Activated CD4-positive, alpha-beta T cell treated with anti-CD3 and anti-CD28 coated beads, Interleukin-2, amount 50 U/mL, for 16 hours (primary cell): ENCODE data around the gene BRD7.

Source experiments
- DNase-seq: peaks from one replicate; pipeline ENCODE4 v3.0.0-alpha.2; 2020

Gene BRD7

DNA sequence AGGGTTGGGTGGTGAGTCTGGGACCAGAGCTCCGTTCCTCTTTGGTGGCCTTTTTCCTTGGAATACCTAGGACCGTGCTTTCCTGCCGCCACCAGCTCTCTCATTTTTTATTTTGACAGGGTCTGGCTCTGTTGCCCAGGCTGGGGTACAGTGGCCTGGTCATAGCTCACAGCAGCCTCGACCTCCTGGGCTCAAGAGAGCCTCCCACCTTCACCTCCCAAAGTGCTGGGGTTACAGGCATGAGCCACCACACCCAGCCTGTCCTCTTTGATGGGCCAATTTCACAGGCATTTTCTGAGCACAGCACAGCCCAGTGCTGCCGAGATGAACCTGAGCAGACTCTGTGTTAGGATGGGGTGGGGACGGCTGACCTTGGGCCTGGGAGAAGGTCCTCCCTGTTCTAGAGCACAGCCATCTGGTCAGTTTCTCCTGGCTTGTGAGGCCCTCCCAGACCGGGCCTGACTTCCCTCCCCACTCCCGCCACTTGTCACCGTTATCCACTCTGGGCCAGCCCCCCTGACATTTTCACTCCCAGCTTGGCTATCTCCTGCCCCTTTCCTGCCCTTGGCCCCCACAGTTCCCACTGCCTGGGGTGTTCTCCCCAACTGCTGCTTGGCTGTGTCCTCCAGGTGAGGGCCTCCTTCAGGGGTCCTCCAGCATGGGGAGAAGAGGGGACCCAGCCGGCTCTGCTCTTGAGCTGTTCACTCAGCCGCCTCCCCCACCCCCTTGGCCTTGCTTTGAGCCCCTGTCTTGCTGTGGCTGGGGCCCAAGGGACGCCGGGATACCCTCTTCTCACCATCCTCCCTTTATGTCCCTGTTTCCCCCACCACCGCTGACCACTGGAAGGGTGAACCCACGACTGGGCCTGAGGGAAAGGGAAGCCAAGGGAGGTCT lies 97.4 kb downstream of the BRD7 start:
- no peak for DNase-seq

DNA sequence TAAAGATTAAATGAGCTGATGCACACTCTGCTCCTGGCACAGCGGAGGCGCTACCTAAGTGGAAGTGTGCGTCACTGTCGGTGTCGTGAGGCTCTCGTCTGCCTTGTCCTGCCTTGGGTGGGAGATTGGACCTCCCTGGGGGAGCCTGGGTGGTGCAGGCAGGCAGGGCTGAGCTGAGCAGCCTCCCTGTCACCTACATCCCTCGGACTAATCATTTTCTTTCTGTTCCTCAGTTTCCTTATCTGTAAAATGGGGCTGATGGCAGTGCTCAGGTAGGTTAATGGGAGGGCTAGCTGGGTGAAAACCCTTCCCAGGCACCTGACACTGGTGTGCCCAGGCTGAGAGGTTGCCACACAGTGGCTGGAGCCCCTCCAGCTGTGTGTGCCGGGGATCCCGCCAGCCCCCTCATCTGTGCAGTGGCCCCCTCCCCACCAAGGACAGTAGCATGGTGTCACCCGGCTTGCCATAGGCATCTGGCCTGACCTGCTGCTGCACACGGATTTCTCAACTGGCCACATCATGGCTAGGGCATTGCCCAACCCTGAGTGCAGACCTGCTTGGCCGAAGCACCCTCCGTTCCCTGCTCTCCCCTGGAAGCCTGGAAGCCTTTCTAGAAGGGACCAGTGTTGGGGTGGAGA lies 98.2 kb downstream of the BRD7 start:
- DNase-seq: no peak

DNA sequence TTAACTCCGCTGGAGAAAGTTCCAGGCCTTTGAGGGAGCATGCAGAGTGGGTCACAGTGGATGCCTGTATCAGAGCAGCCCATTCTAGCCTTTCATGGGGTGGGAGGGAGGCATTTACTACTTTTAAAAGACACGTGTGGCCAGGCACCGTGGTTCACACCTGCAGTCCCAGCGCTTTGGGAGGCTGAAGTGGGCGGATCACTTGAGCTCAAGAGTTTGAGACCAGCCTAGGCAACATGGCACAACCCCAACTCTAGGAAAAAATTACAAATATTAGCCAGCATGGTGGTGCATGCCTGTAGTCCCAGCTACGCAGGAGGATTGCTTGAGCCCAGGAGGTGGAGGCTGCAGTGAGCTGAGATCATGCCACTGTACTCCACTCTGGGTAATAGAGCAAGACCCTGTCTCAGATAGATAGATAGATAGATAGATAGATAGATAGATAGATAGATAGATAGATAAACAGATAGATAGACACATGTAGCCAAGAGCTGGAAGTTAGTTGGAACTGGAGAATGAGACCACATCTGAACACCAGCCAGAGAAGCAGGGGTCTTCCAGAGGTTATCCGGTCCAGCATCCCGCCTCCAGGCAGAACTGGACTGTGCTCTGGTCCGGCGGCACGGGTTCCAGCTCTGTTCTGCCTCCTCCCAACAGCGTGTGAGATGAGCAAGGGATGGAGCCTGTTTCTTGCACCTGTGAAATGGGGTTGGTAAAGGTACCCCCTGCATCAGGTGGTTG lies 98.8 kb downstream of the BRD7 start:
- no peak for DNase-seq

DNA sequence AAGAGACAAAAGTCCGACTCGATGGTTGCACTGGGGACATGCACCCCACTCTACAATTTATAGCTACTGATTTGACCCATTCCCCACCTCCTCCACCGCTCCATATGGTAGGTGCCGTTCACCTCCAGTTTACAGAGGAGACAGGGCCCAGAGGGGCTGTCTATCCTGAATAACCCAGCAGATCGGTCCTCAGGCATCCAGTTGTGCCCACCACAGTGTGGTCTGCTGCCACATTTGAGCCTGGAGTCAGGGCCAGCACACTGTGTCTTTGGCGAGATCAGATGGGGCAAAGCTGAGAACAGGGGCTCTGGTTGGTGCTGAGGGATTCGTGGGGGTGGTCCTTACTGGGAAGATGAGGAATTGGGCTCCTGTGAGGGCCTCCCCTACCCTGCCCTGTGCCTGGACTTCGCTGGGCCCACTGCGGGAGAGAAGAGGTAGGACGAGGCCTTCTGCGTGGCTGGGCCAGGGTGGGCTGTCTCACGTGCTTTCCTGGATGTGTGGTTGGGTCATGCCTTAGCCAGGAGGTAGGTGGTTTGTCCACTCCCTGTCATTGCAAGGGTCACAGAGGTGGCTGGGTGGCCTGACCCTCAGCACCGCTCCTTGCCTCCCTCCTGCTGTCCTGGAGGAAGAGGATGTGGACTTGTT lies 99.6 kb downstream of the BRD7 start:
- DNase-seq: no peak

DNA sequence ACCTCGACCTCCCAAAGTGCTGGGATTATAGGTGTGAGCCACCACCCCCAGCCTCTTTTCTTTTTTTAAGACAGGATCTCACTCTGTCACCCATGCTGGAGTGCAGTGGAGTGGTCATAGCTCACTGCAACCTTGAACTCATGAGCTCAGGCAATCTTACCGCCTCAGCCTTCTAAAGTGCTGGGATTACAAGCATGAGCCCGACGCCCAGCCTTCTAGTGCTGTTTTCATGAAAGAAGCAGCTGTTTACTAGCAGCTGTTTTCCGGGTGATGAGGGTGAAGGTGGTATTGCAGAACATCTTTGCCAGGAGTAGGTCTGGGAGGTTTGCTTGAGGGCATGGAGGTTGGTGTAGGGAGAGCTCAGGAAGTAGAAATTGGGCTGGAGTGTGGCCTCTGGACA lies 100.4 kb downstream of the BRD7 start:
- DNase-seq: no peak

DNA sequence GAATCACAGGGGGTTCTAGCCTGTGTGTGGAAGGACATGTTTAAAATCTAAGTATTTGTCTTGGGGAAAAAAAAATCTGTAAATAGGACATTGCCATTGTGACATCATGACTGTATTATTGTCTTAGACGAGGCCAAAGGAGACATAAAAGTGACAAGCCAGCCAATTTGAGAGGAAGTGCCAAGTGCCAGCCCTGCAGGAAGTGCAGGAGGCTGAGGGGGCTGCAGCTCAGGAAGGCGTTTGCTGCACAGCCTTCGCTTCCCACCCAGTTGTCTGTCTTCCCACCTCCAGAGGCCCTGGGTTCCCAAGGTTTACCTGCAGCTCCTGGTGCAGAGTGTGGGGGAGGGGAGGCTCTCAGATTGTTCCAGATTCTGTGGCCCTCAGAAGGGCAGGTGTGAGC lies 101.1 kb downstream of the BRD7 start:
- DNase-seq: peak; percentile 40

DNA sequence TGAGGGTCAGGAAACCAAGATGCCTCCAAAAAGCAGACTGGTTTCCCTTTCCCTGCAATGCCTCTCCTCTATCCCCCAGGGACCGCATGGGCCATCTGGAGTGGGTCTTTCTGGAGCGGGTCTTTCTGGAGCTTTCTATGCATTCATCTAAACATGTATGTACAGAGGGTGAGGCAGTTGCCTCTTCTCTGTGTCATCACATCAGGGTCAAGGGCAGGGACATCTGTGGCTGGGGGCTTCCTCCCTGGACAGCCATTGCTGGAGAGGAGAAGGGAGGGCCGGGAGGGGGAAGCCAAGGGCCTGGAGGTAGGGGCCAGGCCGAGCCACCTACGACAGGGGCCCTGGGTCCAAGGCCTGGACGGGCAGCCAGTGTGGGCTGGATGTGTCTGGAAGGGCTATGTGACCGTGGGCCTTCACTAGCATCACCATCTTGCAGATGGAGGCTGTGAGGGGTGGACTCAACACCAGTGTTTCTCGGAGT lies 101.6 kb downstream of the BRD7 start:
- no peak for DNase-seq

DNA sequence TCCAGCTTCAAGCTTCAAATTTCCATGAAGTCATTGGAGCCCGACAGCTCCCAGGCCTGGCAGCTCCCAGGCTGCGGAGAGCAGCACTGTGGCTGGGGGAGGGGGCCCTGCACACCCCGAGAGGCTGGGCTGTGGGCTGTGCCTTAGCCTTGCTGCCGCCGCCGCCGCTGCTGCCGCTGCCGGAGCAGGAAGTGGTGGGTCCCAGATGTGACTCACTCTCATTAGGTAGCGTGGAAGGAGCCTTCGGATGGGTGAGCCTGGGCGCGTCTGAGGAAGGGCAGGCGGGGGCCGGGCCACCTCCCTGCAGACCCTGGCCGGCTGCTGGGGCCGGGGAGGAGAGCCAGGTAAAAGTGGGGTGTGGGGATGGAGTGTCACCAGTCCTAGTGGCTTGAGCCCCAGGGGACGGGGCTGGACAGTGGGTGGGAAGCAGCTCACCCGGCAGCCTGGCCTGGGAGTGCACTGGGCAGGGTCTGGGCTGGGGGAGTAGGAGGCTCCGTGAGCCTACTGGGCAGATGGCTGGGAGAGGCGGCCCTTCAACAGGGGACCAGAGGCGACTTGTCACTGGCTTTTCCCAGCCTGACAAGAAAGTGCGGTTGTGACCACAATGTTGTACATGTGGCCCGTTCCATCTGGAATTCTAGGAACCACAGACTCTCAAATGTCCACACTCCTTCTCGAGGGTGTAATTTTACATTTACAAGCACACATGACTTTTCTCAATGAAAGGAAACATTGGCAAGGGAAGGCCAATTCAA lies 102.3 kb downstream of the BRD7 start, which contains the start of gene ADCY7:
TSS of gene ADCY7 (plus strand) at position 215 of the 755 bp plus-strand sequence. CDS start 21,629 bp downstream, outside the sequence.
- DNase-seq: peak; percentile 95
